ENCODE data around the gene OR2AG1.

GRCh38 chr11:6736495-6737121 lies 46.2 kb upstream of the OR2AG1 start:
- no peak for TF ChIP-seq POLR2AphosphoS5 (IDR thresholded peaks at IDR 0.05; ENCODE audit: low read depth)
- TF ChIP-seq CTCF (IDR thresholded peaks at IDR 0.05; ENCODE audit: insufficient read depth, low read length), result no peak
- TF ChIP-seq REST (IDR thresholded peaks at IDR 0.05; ENCODE audit: insufficient replicate concordance, low read depth), result no peak
